Panc1 (cell line): ENCODE measurements around the gene TBC1D22A. TPM values are rescaled to one million over a fixed set of nuclear protein-coding genes. Genes with fewer than 3 reads are reported as not detected.

Source experiments
- ATAC-seq: fragments of 200-7000 bp; cut with Tn5 transposase; 2 replicates; pipeline ENCODE4 v1.9.1; 2020; ENCODE audit warnings: mild to moderate bottlenecking, moderate library complexity
- BruUV-seq: library from RNA; stranded (reverse); fragments of 400-500 nt; replicated peaks from 2 replicates; lab custom pipeline; 2021; lab: Mats Ljungman, UMichigan
- CTCF ChIA-PET: fragments of 300-600 bp; sonication (Branson Sonifier 250); formaldehyde crosslinking; loops from one replicate; lab custom pipeline; 2022; ENCODE audit warnings: antibody characterized with exemption; lab: Charles Lee
- POLR2A ChIA-PET: fragments of 300-600 bp; sonication (Branson Sonifier 250); formaldehyde crosslinking; loops from one replicate; lab custom pipeline; 2022; ENCODE audit warnings: antibody characterized with exemption; lab: Charles Lee
- DNase-seq: peaks from one replicate; pipeline ENCODE4 v3.0.0-alpha.2; 2010; ENCODE audit warnings: low read depth, low spot score
- H3K27ac ChIP-seq: 2 replicates; pipeline ENCODE4 v1.5.1; 2011; ENCODE audit warnings: mild to moderate bottlenecking, low read length, inconsistent platforms
- H3K27me3 ChIP-seq: fragments of 200-500 bp; sonication (Bioruptor generic); 2 replicates; pipeline ENCODE4 v1.6.0; 2014; ENCODE audit warnings: low read length, inconsistent platforms; ENCODE audit not compliant: control insufficient read depth, insufficient read depth
- H3K36me3 ChIP-seq: fragments of 200-500 bp; sonication (Bioruptor generic); 2 replicates; pipeline ENCODE4 v1.5.1; 2014; ENCODE audit warnings: inconsistent platforms, mild to moderate bottlenecking, low read length, moderate library complexity; ENCODE audit not compliant: control insufficient read depth, insufficient read depth
- H3K4me1 ChIP-seq: 2 replicates; pipeline ENCODE4 v1.5.1; 2011; ENCODE audit warnings: inconsistent platforms, mild to moderate bottlenecking, low read length, moderate library complexity; ENCODE audit not compliant: control insufficient read depth, insufficient read depth
- H3K4me3 ChIP-seq, 2 experiments: 2 replicates each; pipeline ENCODE4 v1.5.1; 2011 to 2012; ENCODE audit warnings: low read depth in 2 of 2, low read length in 2 of 2, mild to moderate bottlenecking in 2 of 2, inconsistent platforms in 1 of 2, moderate library complexity in 1 of 2
- H3K9me3 ChIP-seq: fragments of 200-500 bp; sonication (Bioruptor generic); 2 replicates; pipeline ENCODE4 v1.5.1; 2014; ENCODE audit warnings: low read depth, mild to moderate bottlenecking, inconsistent platforms, low read length, moderate library complexity; ENCODE audit not compliant: control insufficient read depth, insufficient read depth
- CTCF ChIP-seq: fragments of 450-650 bp; IDR thresholded peaks from 2 replicates; pipeline ENCODE4 v1.5.1; 2017; ENCODE audit warnings: mild to moderate bottlenecking
- POLR2AphosphoS5 ChIP-seq: IDR thresholded peaks from 2 replicates; pipeline ENCODE4 v1.6.1; 2012; ENCODE audit warnings: mild to moderate bottlenecking, low read depth, low read length, moderate library complexity
- REST ChIP-seq, 2 experiments: IDR thresholded peaks; 2 replicates each; pipeline ENCODE4 v1.6.1; 2011 to 2012; ENCODE audit warnings: low read depth in 2 of 2, control low read depth in 1 of 2, low read length in 1 of 2, mild to moderate bottlenecking in 1 of 2, moderate library complexity in 1 of 2; ENCODE audit not compliant: insufficient read depth in 1 of 2
- SIN3A ChIP-seq: IDR thresholded peaks from 2 replicates; pipeline ENCODE4 v1.6.1; 2012; ENCODE audit warnings: low read depth, mild to moderate bottlenecking, low read length, moderate library complexity, borderline replicate concordance; ENCODE audit not compliant: insufficient read depth
- TCF7L2 ChIP-seq: IDR thresholded peaks from 2 replicates; pipeline ENCODE4 v1.6.1; 2011; ENCODE audit warnings: mild to moderate bottlenecking, low read depth, low read length, inconsistent platforms
- in situ Hi-C: cut with HindIII; loops from 2 replicates; pipeline ENCODE4 v1.10.0; 2016; ENCODE audit warnings: low sequenced_read_pairs, low pct_unique_long_range_greater_than_20kb
- intact Hi-C: fragments of 100-400 bp; cut with micrococcal nuclease; formaldehyde crosslinking; loops from one replicate; pipeline ENCODE4 v1.10.0; 2022; ENCODE audit not compliant: unreplicated experiment
- total RNA-seq: library from RNA; stranded (reverse); gene quantifications from one replicate; pipeline ENCODE4 v1.2.1, GENCODE V29; 2021; ENCODE audit not compliant: unreplicated experiment

The TBC1D22A gene
- total RNA-seq, 1 experiment from 2014 or later = 28.7 TPM

GRCh38 chr22:47133061-47133969 is 370.9 kb downstream of the TBC1D22A start:
- DNase-seq = no peak
- TF ChIP-seq REST (IDR thresholded peaks at IDR 0.05; ENCODE audit: insufficient read depth in 1 of 2, low read depth in 2 of 2, low read length in 1 of 2) (no peak), SIN3A (no peak), CTCF (no peak), POLR2AphosphoS5 (no peak), TCF7L2 (no peak)
- no peak for ATAC-seq
- H3K4me1 ChIP-seq = no peaks in the 10 kb centered on the region
- BruUV-seq = no TSS peak
- no peak overlapping the region for H3K4me3 ChIP-seq
- no peaks in the 10 kb centered on the region for H3K9me3 ChIP-seq
- intact Hi-C loops = no loop called here
- no peaks in the 10 kb centered on the region for H3K27me3 ChIP-seq
- POLR2A ChIA-PET = no interaction called here
- H3K36me3 ChIP-seq = no peaks in the 10 kb centered on the region
- in situ Hi-C loops = no loop called here
- CTCF ChIA-PET = no interaction called here
- H3K27ac ChIP-seq = no peak overlapping the region

GRCh38 chr22:47134222-47134621 is 371.8 kb downstream of the TBC1D22A start:
- CTCF ChIA-PET = no interaction called here
- Histone ChIP-seq H3K4me1 (no peaks in the 10 kb centered on the region), H3K27ac (no peak overlapping the region), H3K9me3 (no peaks in the 10 kb centered on the region), H3K27me3 (no peaks in the 10 kb centered on the region), H3K36me3 (no peaks in the 10 kb centered on the region), H3K4me3 (no peak overlapping the region)
- intact Hi-C loops = no loop called here
- no peak for ATAC-seq
- BruUV-seq = no TSS peak
- POLR2A ChIA-PET = no interaction called here
- no peak for TF ChIP-seq SIN3A
- TF ChIP-seq POLR2AphosphoS5 = no peak
- no peak for TF ChIP-seq CTCF
- no peak for TF ChIP-seq TCF7L2
- no peak for TF ChIP-seq REST (IDR thresholded peaks at IDR 0.05; ENCODE audit: insufficient read depth in 1 of 2, low read depth in 2 of 2, low read length in 1 of 2)
- in situ Hi-C loops = no loop called here
- DNase-seq = no peak
